ENCODE measurements around the gene AUTS2. TPM values are rescaled to one million over a fixed set of nuclear protein-coding genes. Genes with fewer than 3 reads are reported as not detected.

AUTS2 gene
- polyA plus RNA-seq, 3 donors, result 0.08 to 0.35 TPM; not detected in 1

GRCh38 chr7:69811476-69812308 is 213.4 kb downstream of the AUTS2 start:
- TF ChIP-seq, protein P1, sequence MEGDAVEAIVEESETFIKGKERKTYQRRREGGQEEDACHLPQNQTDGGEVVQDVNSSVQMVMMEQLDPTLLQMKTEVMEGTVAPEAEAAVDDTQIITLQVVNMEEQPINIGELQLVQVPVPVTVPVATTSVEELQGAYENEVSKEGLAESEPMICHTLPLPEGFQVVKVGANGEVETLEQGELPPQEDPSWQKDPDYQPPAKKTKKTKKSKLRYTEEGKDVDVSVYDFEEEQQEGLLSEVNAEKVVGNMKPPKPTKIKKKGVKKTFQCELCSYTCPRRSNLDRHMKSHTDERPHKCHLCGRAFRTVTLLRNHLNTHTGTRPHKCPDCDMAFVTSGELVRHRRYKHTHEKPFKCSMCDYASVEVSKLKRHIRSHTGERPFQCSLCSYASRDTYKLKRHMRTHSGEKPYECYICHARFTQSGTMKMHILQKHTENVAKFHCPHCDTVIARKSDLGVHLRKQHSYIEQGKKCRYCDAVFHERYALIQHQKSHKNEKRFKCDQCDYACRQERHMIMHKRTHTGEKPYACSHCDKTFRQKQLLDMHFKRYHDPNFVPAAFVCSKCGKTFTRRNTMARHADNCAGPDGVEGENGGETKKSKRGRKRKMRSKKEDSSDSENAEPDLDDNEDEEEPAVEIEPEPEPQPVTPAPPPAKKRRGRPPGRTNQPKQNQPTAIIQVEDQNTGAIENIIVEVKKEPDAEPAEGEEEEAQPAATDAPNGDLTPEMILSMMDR (IDR thresholded peaks at IDR 0.05), result no peak
- no peaks in the 10 kb centered on the region for H3K36me3 Mint-ChIP-seq
- Histone ChIP-seq H3K79me2 (ENCODE audit: insufficient read depth, low read length) (no peaks in the 10 kb centered on the region), H3K36me3 (replicated peaks in 1 of 2; ENCODE audit: control insufficient read depth in 1 of 2, insufficient read depth in 2 of 2, low read length in 2 of 2) (no peaks in the 10 kb centered on the region), H2AFZ (ENCODE audit: insufficient read depth, low read depth, low read length, poor library complexity, severe bottlenecking) (no peak overlapping the region), H3K4me3 (replicated peaks in 1 of 3; ENCODE audit: low read depth in 2 of 3, low read length in 3 of 3) (no peak overlapping the region), H3K4me1 (ENCODE audit: control insufficient read depth in 1 of 2, insufficient read depth in 2 of 2, low read length in 2 of 2) (no peaks in the 10 kb centered on the region), H3K4me2 (replicated peaks; ENCODE audit: extremely low read depth, low read length, poor library complexity, severe bottlenecking) (no peak overlapping the region), H3K27me3 (ENCODE audit: control insufficient read depth in 2 of 2, insufficient read depth in 2 of 2, low read length in 2 of 2) (no peaks in the 10 kb centered on the region), H3K9ac (ENCODE audit: insufficient read depth, low read length, poor library complexity, severe bottlenecking) (no peak overlapping the region), H4K20me1 (ENCODE audit: insufficient read depth, low read length) (no peaks in the 10 kb centered on the region), H3K27ac (ENCODE audit: low read depth in 1 of 2, low read length in 2 of 2) (no peak overlapping the region), H3K9me3 (replicated peaks in 1 of 2; ENCODE audit: control insufficient read depth in 1 of 2, insufficient read depth in 1 of 2, low read length in 2 of 2) (no peaks in the 10 kb centered on the region)
- H3K4me1 Mint-ChIP-seq, result no peaks in the 10 kb centered on the region
- no peak overlapping the region for H3K4me3 Mint-ChIP-seq
- intact Hi-C loops (cut with micrococcal nuclease), result no loop called here
- DNase-seq, result no peak
- no peak overlapping the region for H3K27ac Mint-ChIP-seq
- no peaks in the 10 kb centered on the region for H3K27me3 Mint-ChIP-seq (ENCODE audit: low read depth in 3 of 3)
- WGBS (ENCODE audit: insufficient coverage), result 89% methylated on average over 4 of the region's 7 CpGs
- H3K9me3 Mint-ChIP-seq, result no peaks in the 10 kb centered on the region

DNA sequence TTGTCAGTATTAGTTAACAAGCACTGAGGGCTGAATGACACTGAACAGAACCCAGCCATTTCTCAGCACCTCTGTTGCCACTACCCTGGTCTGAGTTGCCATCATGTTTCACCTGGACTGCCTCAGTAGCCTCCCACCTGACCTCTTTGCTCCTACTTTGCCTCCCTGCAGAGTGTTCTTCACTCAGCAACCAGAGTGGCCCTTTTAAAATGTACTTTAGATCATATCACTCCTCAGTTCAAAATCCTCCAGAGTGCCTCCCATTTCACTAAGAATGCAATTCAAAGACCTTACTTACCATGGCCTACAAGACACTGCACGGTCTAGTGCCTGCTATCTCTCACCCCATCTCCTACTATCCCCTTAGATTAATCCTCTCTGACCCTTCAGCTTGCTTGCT is 214.5 kb downstream of the AUTS2 start:
- no peaks in the 10 kb centered on the region for H3K79me2 ChIP-seq (ENCODE audit: insufficient read depth, low read length)
- WGBS (ENCODE audit: insufficient coverage), result 100% methylated on average over 1 of the region's 1 CpG
- TF ChIP-seq, protein P1 (IDR thresholded peaks at IDR 0.05), result no peak
- H3K4me1 Mint-ChIP-seq, result no peaks in the 10 kb centered on the region
- H3K9me3 Mint-ChIP-seq, result no peaks in the 10 kb centered on the region
- no peaks in the 10 kb centered on the region for H3K4me1 ChIP-seq (ENCODE audit: control insufficient read depth in 1 of 2, insufficient read depth in 2 of 2, low read length in 2 of 2)
- no peak overlapping the region for H3K27ac Mint-ChIP-seq
- intact Hi-C loops (cut with micrococcal nuclease), result no loop called here
- H3K27ac ChIP-seq (ENCODE audit: low read depth in 1 of 2, low read length in 2 of 2), result no peak overlapping the region
- no peak overlapping the region for H3K9ac ChIP-seq (ENCODE audit: insufficient read depth, low read length, poor library complexity, severe bottlenecking)
- no peaks in the 10 kb centered on the region for H4K20me1 ChIP-seq (ENCODE audit: insufficient read depth, low read length)
- no peaks in the 10 kb centered on the region for H3K9me3 ChIP-seq (replicated peaks in 1 of 2; ENCODE audit: control insufficient read depth in 1 of 2, insufficient read depth in 1 of 2, low read length in 2 of 2)
- no peak overlapping the region for H3K4me2 ChIP-seq (replicated peaks; ENCODE audit: extremely low read depth, low read length, poor library complexity, severe bottlenecking)
- no peak overlapping the region for H3K4me3 Mint-ChIP-seq
- H2AFZ ChIP-seq (ENCODE audit: insufficient read depth, low read depth, low read length, poor library complexity, severe bottlenecking), result no peak overlapping the region
- H3K4me3 ChIP-seq (replicated peaks in 1 of 3; ENCODE audit: low read depth in 2 of 3, low read length in 3 of 3), result no peak overlapping the region
- H3K27me3 Mint-ChIP-seq (ENCODE audit: low read depth in 3 of 3), result no peaks in the 10 kb centered on the region
- no peaks in the 10 kb centered on the region for H3K36me3 Mint-ChIP-seq
- no peaks in the 10 kb centered on the region for H3K27me3 ChIP-seq (ENCODE audit: control insufficient read depth in 2 of 2, insufficient read depth in 2 of 2, low read length in 2 of 2)
- H3K36me3 ChIP-seq (replicated peaks in 1 of 2; ENCODE audit: control insufficient read depth in 1 of 2, insufficient read depth in 2 of 2, low read length in 2 of 2), result no peaks in the 10 kb centered on the region
- DNase-seq, result no peak

Data from CD14-positive monocyte (primary cell).